Suppressor macrophage treated with lipopolysaccharide for 4 hours (primary cell): ENCODE measurements around the gene INMT.

Experiments
- DNase-seq: peaks from one replicate; pipeline ENCODE4 v3.0.0-alpha.2; 2020

The INMT gene

DNA sequence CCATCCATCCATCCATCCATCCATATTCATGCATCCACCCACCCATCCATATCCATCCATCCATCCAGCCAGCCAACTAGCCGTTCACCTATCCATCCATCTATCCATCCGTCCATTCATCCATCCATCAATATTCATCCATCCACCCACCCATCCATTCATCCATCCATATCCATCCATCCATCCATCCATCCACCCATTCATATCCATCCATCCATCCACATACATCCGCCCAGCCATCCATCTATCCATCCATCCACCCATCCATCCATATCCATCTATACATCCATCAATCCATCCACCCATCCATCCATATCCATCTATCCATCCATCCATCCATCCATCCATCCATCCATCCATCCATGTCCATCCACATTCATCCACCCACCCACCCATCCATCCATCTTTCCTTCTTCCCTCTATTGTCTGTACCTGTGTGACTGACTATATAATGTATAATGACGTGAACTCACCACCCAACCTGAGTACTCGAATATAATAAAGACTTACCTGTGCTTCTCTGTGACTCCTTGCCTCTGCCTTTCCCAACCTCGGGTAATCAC lies 2.5 kb downstream of the INMT start:
- no peak for DNase-seq

DNA sequence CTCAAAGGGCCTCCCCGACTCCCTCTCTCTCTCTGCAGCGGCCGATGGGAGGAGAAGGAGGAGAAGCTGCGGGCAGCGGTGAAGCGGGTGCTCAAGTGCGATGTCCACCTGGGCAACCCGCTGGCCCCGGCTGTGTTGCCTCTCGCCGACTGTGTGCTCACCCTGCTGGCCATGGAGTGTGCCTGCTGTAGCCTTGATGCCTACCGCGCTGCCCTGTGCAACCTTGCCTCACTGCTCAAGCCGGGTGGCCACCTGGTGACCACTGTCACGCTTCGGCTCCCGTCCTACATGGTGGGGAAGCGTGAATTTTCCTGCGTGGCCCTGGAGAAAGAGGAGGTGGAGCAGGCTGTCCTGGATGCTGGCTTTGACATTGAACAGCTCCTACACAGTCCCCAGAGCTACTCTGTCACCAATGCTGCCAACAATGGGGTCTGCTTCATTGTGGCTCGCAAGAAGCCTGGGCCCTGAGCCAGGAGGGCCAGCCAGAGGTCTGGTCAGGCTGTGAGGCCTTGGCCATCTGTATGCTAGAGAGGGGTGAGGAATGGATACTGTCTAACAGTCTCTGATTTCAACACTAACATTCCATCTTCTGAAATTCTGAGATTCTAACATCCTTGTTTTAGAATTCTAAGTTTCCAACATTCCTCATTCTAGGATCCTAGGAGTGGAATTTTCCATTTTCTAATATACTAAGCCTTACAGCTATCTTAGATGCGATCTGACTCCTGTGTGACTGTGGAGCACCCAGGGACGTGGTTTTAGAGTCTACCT lies 3.6 kb downstream of the INMT start:
- DNase-seq = no peak

DNA sequence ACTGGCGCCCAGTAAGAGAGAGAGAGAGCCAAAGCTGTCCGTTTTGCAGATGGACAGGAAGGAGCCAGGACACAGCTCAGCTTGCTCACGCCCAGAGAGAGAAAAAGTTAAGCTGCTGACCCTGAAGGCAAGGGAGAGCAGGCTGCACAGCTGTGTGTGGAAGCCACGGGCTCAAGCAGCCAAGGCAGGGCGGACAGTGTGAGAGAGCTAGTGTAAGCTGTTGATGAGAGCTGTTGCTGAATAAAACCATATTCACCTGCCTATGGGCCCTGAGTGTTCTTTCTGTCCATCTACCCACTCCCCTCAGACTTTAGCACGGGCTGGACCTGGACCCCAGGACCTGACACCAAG lies 5.4 kb downstream of the INMT start:
- DNase-seq = no peak

DNA sequence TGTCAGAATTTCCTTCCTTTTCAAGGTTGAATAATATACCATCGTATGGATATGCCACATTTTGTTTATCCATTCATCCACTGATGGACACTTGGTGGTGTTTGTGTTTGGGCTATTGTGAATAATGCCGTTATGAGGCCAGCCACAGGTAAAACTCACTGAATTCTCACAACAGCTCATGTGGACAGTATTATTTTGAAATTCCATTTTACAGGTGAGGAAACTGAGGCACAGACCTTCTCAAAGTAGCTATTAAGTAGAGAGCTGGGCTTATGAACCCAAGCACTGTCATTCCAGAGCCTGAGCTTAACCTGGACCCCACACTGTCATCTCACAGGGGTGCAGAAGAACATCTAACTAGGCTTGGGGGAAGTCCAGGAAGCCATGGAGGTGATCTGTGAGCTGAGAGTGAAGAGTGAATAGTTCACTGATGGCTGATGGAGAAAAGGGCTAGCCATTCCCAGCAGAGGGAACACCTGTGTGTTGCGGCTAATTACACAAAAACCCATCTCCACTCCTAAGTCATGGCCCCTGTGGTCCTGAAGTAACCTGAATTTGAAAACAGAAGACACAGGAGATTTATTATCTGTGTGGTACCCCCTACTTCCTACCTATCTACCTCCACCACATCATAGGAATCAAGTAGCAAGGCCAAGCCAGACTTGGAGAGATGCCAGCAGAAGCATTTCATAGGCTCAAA lies 8.7 kb downstream of the INMT start:
- DNase-seq = no peak

DNA sequence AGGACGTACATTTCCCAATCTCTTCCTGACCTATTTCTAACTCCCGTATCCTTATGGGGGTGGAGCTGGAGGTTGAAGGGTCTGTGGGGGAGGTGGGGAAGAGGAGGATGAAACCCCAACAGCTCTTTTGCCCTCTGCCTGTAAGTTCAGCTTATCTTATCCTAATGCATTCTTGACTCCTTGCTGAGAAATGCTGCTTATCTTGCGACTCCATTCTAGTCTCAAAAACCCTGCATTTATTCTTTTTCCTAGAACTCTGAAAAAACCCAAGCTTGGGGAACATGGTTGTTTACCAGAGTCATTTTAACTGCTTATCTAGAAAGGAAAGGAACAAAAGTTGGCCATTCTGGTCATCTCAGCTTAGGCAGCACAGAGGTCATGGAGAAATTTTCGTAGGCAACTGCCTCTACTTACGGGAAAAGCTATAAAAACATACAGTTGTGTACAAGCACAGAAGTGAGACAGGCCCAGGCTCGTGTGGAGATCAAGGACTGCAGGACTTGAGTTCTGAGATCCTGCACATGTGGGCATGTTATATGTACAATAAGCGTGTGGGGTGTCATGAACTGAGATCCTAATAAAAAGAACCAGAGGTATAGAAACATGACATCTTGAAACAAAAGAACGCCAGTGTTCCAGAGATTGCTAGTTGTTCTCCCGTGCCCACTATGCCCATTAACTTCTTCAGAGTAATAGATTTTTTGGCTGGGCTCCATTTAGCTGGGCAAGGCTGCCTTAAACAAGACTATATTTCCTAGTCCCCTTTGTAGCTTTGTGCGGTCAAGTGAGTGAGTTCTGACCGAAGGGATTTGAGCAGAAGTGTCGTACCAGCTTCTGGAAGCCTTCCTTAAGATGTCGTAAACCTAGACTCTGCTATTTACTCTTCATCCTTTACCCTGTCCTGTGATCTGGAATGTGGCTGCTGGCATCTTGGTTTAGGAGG lies 9.6 kb downstream of the INMT start:
- DNase-seq = no peak

DNA sequence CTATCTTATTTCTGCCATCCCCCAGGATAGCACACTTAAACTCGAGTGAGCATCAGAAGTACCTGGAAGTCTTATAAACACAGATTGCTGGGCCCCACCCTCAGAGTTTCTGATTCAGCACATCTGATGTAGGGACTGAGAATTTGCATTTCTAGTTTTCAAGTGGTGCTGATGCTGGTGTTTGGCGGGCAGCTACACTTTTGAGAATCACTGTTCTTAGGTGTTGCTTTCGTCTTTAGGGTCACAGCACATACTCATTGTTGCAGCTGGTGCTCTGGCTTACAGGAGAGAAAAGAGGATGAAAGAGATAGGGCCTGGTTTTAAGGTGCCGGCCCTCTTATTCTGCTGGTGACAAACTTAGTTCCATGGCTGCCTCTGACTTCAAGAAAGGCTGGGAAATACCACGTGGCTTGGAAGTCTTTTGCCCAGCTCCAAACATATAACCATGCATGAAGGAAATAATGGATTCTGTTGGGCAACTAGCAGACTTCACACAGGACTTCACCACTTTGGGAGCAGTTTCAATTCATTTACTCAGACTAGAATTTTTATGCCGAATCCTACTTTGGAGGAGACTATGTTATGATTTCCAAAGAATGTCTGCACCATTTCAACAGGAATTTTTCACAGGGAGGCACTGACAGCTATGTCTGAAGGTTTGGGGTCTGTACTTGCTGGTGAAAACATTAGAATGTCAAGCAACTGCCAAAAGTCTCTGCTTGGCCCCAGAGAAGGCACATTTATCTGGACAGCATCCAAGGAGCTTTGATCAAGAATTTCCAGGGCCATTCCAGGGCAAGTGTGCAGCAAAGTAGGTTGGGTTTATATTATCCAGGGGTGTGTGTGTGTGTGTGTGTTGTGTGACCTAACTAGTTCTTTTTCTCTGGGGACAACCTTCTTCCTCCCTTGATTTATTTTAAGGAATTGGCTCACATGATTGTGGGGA lies 12.4 kb downstream of the INMT start:
- no peak for DNase-seq

DNA sequence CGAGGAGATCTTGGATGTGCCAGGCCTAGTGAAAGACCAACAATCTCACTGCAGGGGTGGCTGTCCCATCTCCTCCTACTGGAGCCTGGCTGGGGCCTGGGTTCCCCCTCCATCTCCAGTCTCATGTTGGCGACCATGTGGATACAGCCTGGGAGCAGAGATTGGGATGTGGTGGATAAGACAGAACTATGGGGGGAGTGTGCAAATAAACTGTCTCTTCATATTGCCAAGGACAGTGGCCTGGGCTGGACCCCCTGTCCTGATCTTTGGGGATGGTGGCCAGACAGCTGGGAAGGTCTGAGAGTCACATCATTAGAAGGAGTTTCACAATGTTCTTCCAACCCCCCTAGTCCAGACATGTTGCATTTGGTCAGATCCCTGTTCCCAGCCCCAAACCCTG lies 13.5 kb downstream of the INMT start:
- DNase-seq = no peak

DNA sequence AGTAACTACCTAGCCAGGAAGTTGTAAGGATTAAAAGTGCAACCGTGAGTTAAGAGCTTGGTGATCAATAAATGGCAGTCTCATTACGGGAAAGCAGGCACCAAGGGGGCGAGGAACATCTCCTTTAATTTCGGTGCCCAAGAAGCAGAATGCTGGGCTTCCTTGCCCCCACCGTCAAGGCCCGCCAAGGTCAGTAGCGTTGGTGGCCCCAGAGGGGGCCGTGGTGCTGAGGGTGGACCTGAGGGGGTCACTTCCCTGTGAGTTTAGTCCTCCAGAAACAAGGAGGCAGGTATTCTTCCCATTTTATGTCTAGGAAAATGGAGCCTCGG lies 18.9 kb downstream of the INMT start:
- no peak for DNase-seq

DNA sequence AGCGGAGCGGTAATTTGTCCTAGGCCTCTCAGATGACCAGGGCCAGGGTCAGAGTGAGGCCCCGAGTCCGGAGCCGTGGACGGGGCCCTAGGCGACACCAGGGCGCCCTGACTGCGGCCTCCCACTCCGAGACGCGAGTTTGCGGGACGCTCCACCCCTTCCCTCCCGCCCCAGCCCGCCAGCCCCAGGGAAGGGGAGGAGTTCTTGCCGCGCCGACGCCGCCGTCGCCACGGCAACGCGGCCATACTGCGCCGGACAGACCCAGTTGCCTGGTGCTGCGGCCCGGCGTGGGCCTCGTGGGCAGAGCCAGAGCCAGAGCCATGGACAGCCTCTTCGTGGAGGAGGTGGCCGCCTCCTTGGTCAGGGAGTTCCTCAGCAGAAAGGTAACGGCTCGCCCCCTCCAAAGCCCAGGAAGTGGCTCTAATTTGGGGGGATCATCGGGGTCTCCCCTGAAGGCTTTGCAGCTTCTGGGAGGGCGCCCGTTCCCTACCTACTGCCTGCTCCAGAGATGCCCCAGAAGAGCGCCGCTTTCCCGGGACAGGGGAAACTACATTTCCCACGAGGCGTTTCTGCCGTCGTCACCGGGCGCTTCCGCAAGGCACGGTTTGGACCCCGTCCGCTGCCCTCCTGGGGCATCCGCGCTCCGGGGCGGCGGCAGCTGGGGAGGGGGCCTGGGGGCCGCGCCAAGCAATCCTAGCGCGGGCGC lies 19.4 kb downstream of the INMT start, which contains the start of gene MINDY4:
MINDY4 (plus strand) TSS at position 244 of the 706 bp plus-strand sequence; CDS start at position 321, 77 bp downstream.
- DNase-seq = peak; percentile 69

DNA sequence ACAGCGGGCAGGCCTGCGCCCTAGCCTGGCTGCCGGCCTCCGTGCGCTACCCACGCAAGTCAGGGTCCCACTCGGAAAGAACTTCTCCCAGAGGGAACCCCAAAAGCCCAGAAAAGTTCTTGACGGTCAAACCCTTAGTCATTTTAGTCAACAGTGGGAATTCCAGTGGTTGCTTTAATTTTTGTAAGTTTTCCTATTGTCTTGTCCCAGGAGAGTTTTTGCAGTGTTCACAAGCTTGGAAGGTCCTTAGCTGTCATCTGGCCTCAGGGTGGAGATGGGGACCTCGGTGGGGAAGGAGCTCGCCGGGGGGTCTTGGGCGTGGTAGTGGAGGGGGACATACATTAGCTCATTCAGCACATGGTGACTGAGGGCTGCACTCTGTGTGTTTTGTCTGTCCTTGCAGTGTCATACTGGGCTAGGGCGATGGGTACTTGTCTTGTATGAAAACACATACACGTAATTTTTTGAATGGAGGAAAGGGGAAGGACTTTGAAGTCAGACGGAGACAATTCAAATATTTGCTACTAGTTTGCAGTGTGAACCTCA lies 20.0 kb downstream of the INMT start:
- peak; percentile 18 for DNase-seq

DNA sequence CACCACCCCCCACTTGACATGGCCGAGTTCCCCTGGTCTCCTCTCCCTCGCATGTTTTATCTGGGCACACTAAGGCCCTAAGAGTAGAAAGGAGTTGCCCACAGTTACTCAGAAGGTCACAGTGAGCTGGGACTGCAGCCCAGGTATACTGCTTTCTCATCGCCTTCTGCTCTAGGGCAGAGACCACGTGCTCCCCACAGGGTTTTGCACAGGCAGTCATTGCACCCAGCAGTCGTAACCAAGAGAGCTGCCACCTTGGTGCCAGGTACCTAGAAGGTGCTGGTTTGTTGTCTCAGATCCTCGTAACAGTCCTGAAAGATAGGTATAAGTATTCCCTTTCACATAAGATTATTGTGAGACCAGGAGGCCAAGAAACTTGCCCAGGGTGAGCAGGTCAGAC lies 21.0 kb downstream of the INMT start:
- DNase-seq = no peak

DNA sequence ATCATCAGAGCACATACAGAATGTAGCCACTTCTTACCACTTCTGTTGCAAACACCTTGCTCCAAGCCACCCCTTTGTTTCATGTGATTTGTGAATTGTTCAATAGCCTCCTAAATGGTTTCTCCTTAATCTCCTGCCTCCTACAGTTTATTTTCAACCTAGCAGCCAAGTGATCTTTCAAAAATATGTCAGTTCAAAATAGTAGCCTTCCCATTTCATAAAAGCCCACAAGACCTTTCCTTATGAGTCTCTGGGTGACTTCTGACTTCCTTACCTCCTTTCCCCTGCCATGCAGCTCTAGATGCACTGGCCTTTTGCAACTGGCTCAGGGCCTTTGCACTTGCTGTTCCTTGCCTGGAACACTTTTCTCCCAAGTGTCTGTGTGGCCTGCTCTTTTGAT lies 24.1 kb downstream of the INMT start:
- no peak for DNase-seq

DNA sequence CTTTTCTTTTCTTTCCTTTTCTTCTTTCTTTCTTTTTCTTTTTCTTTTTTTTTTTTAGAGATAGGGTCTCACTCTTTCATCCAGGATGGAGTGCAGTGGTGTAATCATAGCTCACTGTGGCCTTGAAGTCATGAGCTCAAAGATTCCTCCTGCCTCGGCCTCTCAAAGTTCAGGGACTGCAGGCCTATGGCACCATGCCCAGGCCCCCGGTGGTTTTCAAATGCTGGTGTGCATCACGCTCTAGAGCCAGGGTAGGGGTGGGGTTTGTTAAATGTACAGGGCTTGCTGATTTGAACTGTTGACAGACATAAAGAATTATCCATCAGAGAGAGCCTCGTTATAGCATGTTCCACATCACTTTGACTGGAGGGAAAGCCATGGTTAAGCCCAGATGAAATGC lies 25.0 kb downstream of the INMT start:
- no peak for DNase-seq

DNA sequence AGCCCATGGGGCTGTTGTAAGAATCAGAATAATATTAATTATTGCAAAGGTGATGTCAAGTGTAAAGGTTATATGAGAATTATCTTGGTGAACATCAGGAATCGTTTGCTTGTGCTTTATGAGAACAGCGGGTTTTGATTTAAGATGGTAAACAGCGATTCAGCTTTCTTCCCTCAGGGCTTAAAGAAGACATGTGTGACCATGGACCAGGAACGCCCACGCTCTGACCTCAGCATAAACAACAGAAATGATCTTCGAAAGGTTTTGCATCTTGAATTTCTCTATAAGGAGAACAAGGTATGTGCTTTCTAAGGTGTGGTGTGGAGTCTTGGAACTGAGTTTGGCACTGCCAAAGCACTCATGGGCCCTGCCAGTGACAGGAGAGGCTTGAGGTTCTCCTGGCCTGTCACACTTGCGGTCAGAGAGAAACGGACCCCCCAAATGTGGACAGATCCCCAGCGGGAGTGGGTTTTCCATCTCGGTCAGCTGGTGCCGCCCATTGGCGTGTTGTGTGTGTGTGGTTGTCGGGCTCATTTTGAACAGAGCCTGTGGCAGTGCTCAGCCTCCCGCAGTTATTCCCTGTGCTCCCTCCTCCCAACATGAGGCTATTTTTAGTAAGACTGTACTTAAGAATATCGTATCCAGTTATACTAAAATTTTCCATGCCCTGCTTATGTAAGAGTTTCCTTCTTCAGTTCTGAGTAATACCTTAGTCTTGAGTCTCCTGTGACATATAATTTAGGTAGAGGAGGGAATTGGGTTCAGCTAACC lies 26.5 kb downstream of the INMT start:
- no peak for DNase-seq

DNA sequence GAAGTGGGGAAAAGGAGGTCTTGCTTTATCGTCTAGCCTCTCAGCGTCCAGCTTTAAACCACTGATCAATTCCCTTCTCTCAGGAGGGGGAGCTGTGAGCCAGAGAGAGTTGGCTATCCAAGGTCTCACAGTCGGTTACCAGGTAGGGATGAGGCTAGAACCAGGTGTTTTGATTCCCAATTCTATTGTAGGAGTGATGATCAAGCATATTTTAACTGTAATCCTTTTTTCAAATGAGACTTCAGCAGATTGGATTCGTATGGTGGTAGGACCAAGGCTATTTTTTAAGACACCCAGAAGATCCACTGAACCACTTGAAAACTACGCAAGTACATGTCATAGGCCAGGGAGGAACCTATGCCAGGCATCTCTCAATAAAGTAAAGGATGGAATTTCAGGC lies 27.6 kb downstream of the INMT start:
- no peak for DNase-seq

DNA sequence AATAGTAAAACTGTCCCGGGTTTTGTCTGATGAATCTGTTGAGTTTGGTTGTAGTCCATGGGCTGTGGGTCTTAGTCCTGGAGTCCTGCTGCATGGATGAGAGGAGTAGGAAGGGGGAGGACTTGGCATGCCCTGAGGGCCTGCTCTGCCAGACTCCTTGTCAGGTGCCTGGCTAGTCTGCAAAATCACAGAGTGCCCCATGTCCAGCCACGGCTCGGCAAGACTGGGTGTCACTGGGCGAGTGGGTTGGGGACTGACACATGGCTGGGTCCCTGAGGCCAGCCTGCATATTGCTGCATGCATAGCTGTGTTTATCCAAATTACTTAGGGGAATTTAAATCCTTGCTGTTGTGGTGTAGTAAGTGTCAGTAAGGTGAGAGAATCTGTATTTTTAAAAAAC lies 29.0 kb downstream of the INMT start:
- DNase-seq = no peak

DNA sequence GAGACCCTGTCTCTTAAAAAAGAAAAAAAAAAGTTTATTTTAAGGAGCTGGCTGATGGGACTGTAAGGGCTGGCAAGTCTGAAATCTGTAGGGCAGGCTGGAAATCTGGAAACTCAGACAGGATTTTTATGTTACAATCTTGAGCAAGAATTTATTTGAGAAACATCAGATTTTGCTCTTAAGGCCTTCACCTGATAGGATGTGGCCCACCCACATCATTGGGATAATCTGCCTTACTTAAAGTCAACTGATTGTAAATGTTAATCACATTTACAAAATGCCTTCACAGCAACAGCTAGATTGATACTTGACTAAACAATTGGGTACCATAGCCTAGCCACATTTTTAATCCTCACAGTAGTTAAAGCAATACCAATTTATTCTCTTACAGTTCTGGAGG lies 30.8 kb downstream of the INMT start:
- DNase-seq = no peak

DNA sequence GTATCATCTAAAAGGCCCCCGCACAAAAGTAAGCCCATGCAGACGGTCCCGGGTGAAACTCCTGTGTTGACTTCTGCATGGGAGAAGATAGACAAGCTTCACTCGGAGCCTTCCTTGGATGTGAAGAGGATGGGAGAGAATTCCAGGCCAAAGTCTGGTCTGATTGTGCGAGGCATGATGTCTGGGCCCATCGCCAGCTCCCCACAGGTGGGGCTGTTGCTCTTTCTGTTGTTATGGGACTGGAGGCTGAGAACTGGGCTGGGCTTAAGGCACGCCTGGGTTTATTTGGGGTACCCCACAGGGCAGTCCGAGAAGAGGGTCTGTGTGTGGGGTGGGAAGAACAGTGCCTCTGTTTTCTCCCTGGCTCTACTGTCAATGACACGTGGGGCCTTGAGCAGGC lies 33.9 kb downstream of the INMT start:
- no peak for DNase-seq

DNA sequence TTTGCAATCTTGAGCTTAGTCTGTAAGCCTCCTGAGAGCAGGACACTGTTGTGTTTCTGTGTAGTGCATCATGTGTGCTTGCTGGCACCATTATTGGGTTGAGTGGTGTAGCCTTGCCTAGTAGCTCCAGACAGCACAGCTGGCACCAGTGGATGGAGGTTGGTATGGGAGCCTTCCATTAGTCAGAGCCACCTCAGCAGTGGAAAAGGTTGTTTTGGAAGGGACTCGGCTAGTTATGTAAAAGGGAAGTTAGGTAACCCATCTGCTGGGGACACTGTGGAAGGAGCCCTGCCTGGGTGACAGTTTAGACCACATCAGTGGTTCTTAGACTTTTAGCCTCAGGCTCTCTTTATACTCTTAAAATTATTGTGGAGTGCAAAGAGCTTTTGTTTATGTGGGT lies 35.6 kb downstream of the INMT start:
- peak; percentile 6 for DNase-seq

DNA sequence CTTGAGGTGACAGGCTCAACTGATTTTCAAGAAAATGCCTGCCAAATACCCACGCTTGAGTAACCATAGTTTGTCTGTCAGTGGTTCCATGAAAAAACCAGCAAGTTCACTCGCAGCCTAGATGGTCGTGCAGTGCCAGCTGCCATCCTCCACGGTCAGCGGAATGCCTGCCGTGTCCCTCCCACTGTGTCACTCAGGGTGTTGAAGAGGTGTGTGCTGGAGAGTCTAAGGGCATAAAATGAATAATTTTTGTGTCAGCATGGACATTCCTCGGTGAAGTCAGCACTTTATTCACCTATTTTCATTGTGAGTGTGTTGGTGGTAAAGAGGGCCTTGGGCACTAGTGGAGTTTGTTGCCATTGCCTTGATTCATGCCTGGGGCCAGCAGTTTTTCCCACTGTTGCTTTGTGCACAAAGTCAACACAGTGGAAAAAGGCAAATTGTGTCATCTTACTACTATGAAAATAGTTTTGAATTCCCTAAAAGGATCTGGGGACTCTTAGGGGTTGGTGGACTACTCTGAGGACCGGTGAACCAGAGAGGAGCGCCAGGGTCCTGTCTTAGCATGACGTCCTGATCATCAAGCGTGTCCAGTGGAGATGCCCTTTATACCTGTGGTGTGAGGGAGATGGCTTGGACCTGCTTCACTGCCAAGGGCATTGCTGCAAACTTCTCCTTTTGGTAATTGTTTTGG lies 36.9 kb downstream of the INMT start:
- no peak for DNase-seq
